ENCODE data around the gene SYNE2.
A peak's percentile ranks its signal among the peaks of the same experiment; 100 is the strongest.

SYNE2 gene

DNA sequence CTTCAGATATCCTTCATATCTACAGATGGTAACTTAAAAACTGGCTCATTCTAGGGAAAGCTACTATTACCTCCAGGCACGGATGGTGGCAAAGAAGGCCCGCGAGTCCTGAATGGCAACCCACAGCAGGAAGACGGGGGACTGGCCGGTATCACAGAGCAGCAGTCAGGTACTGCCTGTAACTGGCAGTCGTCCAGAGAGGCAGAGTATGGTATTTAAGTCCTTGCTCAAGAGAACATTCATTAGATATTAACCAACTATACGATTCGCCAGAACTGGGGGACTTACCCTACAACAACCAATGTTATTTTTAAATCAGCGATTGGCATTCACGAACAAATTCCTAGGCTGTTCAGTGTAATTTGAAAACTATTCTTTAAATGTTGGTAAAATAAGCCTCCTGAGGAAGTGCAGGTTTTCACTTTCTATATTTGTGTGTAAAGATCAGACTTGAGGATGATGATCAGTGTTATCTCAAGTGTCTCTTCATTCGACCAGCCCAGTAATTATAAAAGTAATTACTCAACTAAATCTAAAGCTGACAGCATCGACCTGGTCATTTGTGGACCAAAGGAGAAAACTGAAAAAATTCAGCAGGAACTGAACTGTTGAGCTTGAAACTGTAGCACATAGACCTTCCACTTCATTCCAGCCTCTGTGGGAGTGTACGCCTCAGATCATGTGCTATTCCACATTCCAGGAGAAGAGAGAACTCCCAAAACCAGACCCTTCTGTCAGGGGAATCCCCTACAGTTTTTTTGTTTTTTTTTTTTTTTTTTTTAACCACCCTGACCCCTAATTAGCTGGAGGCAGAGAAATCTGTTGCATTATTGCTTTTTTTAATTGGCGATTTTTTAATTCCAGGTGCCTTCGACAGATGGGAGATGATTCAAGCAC, 365.8 kb downstream of the SYNE2 start:
- Mint-ChIP-seq H3K4me3 (no peak overlapping the region), H3K27ac (no peak overlapping the region), H3K9me3 (no peaks in the 10 kb centered on the region), H3K27me3 (ENCODE audit: low read depth) (no peaks in the 10 kb centered on the region), H3K4me1 (ENCODE audit: low read depth) (no peaks in the 10 kb centered on the region), H3K36me3 (ENCODE audit: low read depth) (peaks cover 50% of the 10 kb centered on the region)

DNA sequence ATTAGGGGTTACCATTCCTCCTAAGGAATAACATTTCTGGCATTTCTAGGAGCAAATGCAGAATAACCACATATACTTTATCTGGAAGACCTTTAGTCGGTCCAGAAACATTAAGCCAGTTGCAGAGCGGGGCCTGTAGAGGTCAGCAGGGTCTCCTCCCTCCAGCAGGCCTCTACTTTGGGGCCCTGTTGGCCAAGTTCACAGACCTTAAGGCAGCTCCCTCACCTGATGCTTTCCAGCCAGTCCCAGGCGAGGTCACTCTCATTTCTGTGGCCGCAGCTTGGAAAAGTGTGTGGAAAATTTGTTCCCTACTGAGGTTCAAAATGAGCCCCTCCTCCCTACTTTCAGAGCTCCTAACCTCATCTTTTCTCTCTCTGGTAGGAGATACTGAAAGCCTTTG, 367.3 kb downstream of the SYNE2 start:
- Mint-ChIP-seq H3K27me3 (ENCODE audit: low read depth) (no peaks in the 10 kb centered on the region), H3K9me3 (no peaks in the 10 kb centered on the region), H3K36me3 (ENCODE audit: low read depth) (peaks cover 51% of the 10 kb centered on the region), H3K4me3 (no peak overlapping the region), H3K27ac (no peak overlapping the region), H3K4me1 (ENCODE audit: low read depth) (no peaks in the 10 kb centered on the region)

DNA sequence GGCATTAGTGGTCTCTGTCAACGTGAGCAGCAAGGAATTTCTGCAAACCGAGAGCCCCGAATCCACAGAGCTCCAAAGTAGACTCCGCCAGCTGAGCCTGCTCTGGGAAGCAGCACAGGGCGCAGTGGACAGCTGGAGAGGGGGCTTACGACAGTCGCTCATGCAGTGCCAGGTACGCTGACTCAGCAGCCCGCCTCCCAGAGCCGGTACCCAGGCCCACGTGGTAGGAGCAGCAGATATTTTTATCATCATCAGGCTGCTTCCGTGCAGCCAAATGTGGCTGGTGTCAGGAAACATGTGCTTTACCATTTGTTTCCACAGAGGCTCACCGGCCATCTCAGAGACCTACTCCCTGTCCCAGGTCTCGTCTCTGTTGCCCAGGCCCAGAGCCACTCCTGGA, 367.7 kb downstream of the SYNE2 start:
- H3K36me3 Mint-ChIP-seq (ENCODE audit: low read depth): peaks cover 50% of the 10 kb centered on the region
- H3K27ac Mint-ChIP-seq: no peak overlapping the region
- H3K4me1 Mint-ChIP-seq (ENCODE audit: low read depth): no peaks in the 10 kb centered on the region
- no peak overlapping the region for H3K4me3 Mint-ChIP-seq
- no peaks in the 10 kb centered on the region for H3K9me3 Mint-ChIP-seq
- no peaks in the 10 kb centered on the region for H3K27me3 Mint-ChIP-seq (ENCODE audit: low read depth)

DNA sequence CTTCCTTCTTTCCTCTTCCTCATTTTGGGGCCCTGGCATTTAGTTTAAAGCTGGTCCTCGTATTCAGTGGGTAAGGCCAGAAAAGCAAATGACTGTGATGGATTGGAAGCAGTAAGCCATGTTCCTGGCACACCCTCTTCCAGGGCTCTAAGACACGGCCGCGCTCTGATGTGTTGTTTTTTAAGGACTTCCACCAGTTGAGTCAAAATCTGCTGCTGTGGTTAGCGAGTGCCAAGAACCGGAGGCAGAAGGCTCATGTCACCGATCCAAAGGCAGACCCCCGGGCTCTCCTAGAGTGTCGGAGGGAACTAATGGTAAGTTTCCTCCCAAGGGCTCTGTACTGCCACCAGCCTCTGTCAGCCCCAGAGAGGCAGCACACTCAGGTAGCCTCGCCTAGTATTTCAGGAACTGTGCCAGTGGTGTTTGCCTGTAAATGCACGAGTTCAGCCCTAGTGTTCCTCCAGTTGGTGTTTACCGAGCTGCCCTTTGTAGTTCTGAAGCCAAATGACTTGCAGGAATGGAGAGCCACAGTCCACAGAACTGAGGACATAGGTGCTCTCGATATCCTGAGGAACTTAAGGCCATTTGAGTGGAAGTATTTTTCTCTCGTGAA, 368.7 kb downstream of the SYNE2 start:
- peaks cover 45% of the 10 kb centered on the region for H3K36me3 Mint-ChIP-seq (ENCODE audit: low read depth)
- no peaks in the 10 kb centered on the region for H3K4me1 Mint-ChIP-seq (ENCODE audit: low read depth)
- no peak overlapping the region for H3K27ac Mint-ChIP-seq
- no peaks in the 10 kb centered on the region for H3K9me3 Mint-ChIP-seq
- H3K27me3 Mint-ChIP-seq (ENCODE audit: low read depth): no peaks in the 10 kb centered on the region
- H3K4me3 Mint-ChIP-seq: no peak overlapping the region

DNA sequence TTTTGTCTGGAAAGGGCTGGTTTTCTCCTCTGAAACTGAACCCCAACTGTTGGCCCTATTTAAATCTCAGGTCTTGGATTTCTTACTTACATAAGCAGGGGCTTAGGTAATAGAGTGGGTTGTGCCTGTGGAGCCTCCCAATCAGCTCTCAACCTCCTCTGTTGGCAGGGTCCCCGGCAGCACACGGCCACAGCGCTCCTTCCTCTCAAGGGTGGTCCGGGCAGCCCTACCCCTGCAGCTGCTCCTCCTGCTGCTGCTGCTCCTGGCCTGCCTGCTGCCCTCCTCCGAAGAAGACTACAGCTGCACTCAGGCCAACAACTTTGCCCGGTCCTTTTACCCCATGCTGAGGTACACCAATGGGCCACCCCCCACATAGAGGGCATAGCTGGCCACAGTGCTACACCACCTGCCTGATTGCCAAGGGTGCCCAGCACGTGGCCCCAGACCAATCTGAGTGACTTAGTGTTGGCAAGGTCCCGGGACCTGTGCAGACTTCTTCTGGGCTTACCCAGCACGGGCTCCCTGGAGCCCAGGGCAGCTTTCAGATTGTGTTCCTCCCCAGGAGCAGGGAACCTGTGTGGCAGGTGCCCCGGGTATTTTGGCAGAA, 372.4 kb downstream of the SYNE2 start:
- peaks cover 44% of the 10 kb centered on the region for H3K36me3 Mint-ChIP-seq (ENCODE audit: low read depth)
- no peaks in the 10 kb centered on the region for H3K27me3 Mint-ChIP-seq (ENCODE audit: low read depth)
- H3K9me3 Mint-ChIP-seq: no peaks in the 10 kb centered on the region
- H3K4me3 Mint-ChIP-seq: no peak overlapping the region
- H3K4me1 Mint-ChIP-seq (ENCODE audit: low read depth): no peaks in the 10 kb centered on the region
- H3K27ac Mint-ChIP-seq: no peak overlapping the region

DNA sequence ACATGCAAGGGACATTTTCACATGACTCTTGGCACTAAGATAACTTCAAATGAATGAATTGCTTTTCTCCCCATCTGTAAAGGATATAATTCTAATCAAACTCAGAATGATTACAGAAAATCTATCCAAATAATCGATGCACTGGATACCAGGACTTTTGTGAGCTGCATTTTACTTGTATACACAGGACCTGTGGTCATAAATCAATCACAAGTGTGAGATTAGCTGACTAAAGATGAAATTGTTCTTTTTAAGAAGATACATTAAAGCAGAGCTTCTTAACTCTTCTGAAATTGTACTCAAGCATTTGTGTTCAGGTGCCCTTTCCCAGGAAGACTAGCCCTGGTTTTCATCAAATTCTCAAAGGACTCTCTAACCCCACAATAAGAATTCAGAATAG, 375.1 kb downstream of the SYNE2 start:
- Mint-ChIP-seq H3K9me3 (no peaks in the 10 kb centered on the region), H3K36me3 (ENCODE audit: low read depth) (peaks cover 38% of the 10 kb centered on the region), H3K27me3 (ENCODE audit: low read depth) (no peaks in the 10 kb centered on the region), H3K4me1 (ENCODE audit: low read depth) (peaks cover 8% of the 10 kb centered on the region), H3K27ac (no peak overlapping the region), H3K4me3 (no peak overlapping the region)

DNA sequence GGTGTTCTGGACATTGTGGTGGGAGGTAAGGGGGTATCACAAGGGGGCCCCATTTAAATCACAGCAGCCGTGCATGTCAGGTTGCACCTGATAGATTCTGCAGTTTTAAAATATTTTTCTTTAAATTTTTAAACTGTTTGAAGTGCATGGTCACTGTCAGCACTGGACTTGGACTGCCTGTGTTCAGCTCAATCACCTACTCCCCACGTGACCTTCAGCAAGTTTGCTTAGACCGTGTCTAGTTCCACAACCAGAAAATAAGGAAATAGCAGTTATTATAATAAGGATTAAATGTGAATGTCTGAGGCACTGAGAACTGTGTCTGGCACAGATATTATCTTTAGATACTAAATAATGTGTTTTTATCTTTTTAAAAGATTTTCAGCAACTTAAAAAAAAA, 376.7 kb downstream of the SYNE2 start:
- peaks cover 31% of the 10 kb centered on the region for H3K36me3 Mint-ChIP-seq (ENCODE audit: low read depth)

DNA sequence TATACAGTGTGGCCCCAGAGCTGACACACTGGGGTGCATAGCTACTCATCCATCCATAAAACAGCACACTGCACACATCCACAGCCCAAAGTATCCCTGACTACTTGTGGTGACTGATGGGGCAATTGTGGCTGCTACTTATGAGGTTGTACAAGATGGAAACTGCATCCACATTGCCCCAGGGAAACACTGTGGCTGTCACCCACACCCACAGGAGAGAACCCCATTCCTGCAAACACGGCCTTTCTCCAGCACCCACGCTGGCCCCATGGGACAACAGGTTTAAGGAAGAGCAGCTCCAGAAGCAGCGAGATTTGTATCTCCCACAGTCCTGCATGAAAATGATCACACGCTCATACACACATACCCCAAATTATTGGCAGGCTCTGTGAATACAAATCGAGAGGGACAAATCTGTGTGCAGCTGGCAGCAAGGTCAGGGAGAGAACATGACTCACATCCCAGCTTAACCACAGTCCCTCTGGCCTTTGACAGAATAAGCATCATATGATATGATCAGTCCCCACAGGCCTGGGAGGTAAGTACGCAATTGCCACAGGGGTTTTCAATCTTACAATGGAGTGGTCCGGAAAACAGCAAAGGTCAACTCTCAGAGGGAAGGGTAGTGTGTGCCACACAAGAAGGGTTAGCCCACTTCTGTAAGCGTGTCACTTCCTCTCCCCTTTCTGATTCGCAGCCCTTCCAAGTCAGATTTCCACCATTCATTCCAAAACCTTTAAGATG, 379.5 kb downstream of the SYNE2 start:
- no peaks in the 10 kb centered on the region for H3K9me3 Mint-ChIP-seq
- H3K27me3 Mint-ChIP-seq (ENCODE audit: low read depth): peaks cover under 1% of the 10 kb centered on the region
- H3K4me1 Mint-ChIP-seq (ENCODE audit: low read depth): peaks cover 8% of the 10 kb centered on the region
- H3K36me3 Mint-ChIP-seq (ENCODE audit: low read depth): peaks cover 25% of the 10 kb centered on the region
- H3K27ac Mint-ChIP-seq: no peak overlapping the region
- no peak overlapping the region for H3K4me3 Mint-ChIP-seq

More for the DNA sequence above, 376.7 kb downstream of the SYNE2 start:
- H3K4me3 Mint-ChIP-seq: no peak overlapping the region
- H3K27me3 Mint-ChIP-seq (ENCODE audit: low read depth): no peaks in the 10 kb centered on the region
- no peaks in the 10 kb centered on the region for H3K9me3 Mint-ChIP-seq
- peaks cover 8% of the 10 kb centered on the region for H3K4me1 Mint-ChIP-seq (ENCODE audit: low read depth)
- H3K27ac Mint-ChIP-seq: no peak overlapping the region

DNA sequence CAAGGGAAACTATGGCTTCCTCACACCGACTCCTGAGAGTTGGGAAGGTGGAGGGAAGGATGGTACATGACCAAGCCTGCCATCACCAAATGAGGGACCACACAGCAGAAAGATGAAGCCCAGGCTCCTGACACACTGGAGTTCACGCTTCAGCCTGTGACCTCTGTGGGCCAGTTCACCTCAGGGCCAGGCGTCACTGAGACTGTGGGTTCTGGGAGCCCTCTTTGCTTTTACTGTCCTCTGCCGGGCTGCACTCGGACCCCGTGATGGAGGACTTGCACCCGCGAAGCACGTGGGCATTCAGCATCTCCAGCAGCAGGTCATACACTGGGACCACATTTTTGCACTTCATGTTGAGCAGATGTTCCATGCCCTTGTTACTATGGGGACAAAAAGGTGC, 380.1 kb downstream of the SYNE2 start:
- no peaks in the 10 kb centered on the region for H3K9me3 Mint-ChIP-seq
- peaks cover 20% of the 10 kb centered on the region for H3K36me3 Mint-ChIP-seq (ENCODE audit: low read depth)
- H3K27ac Mint-ChIP-seq: no peak overlapping the region
- peaks cover 3% of the 10 kb centered on the region for H3K27me3 Mint-ChIP-seq (ENCODE audit: low read depth)
- H3K4me1 Mint-ChIP-seq (ENCODE audit: low read depth): peaks cover 8% of the 10 kb centered on the region
- H3K4me3 Mint-ChIP-seq: no peak overlapping the region

DNA sequence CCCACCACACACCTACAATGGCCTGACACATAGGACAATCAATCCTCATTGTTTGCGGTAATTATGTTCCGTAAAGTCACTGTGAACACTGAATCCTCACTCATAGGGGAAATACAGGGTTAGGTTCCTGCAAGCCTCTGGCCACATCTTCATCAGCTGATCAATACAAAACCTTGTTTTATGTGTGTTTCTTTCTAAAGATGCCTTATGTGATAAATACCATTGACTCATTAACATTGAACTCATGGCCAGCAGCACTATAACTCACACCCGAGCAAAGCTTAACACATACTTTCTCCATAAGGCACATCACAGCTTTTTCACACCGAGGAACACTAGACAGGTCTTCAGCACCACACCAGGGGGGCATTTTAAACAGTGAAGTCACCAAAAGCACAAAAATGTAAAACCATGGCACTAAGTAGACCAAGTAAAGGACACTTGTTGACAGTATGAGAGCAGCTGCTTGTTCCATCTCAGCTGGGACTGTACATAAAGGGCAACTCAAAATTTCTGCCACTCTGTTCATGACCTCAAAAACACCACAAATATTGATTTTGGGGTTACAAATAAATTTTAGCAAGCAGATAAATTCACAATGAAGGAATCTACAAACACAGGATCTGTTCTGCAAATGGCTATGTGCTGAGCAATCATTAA, 380.9 kb downstream of the SYNE2 start:
- Mint-ChIP-seq H3K27me3 (ENCODE audit: low read depth) (peaks cover 11% of the 10 kb centered on the region), H3K9me3 (no peaks in the 10 kb centered on the region), H3K36me3 (ENCODE audit: low read depth) (peaks cover 13% of the 10 kb centered on the region), H3K27ac (peak overlapping the region; percentile 37), H3K4me3 (no peak overlapping the region), H3K4me1 (ENCODE audit: low read depth) (peaks cover 8% of the 10 kb centered on the region)

DNA sequence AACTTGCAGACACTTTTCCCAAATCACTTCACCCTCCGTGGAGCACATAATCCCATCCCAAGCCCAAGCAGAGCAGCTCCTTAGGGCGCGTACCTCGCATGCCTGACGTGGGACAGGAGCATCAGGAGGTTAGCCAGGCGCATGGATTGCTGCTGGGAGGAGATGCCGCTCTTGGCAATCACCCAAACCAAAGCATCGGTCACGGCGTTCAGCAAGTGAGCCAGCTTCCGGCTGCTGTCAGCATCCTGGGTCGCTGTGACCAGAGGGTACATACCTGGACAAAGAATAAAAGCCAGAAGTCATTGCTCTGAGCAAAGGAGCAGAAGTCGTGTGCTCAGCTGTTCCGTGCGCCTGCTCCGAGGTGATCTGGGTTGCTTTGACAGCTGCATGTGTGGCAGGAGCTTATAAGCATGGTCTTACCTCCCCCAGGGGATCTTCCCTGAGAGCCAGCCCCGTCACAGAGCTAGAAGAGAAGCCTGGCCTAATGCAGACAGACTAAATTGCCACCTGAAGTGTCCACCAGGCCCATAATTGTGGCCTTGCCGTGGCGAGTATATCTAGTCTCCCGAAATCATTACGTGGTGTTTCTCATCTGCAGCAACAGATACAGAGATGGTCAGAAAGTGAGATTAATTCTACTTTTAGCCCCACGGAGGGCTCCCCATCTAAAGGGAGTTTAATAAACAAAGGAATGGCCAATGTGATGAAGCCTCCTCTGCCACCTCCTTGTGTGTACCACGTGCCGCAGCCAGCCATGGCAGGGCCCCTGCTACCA, 382.3 kb downstream of the SYNE2 start:
- no peak overlapping the region for H3K4me3 Mint-ChIP-seq
- H3K9me3 Mint-ChIP-seq: no peaks in the 10 kb centered on the region
- peaks cover 8% of the 10 kb centered on the region for H3K4me1 Mint-ChIP-seq (ENCODE audit: low read depth)
- H3K27me3 Mint-ChIP-seq (ENCODE audit: low read depth): peaks cover 13% of the 10 kb centered on the region
- H3K27ac Mint-ChIP-seq: no peak overlapping the region
- peaks cover 8% of the 10 kb centered on the region for H3K36me3 Mint-ChIP-seq (ENCODE audit: low read depth)

DNA sequence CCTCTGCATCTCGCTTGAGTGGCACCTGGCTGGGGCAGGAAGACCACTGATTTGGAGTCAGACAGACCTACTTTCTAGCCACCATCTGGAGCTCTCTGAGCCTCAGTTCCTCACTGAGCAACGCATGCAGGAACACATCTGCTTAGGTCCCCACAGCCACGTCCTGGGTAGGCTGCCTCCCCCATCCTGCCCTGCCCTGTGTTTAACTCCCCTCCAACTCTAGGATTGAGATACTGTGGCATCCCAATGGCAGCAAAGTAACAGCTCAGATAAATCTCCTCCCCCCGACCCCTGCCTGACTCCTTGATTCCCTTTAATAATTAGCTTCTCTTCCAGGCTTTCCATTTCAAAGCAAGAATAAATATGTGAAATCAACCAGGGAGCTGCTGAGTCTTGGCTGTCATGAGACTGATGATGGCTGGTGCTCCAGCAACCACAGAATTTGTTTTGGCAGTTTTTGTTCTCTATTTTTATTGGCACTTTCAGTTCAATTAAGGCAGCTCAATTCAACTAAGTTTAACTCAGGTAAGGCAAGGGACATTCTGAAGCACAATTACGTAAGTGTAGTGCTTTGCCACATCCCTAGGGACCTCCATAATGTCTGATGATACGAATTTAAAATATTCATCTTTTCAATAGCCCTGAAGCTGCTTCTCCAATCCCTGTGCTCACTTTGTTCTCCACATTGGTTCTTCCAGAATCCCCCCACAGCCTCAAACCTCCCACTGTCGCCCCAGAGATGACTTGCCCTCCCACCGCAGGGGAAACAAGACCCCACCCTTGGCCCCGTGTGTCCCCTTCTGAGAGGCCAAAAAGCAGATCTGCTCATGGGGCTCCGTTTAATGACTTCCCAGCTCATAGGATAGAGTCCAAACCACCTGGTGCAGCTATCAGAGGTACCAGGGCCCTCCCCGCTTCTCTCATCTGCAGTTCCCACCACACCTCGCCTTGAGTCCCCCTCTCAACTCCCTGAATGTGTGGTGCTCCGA, 383.1 kb downstream of the SYNE2 start:
- Mint-ChIP-seq H3K27ac (no peak overlapping the region), H3K4me1 (ENCODE audit: low read depth) (peaks cover 8% of the 10 kb centered on the region), H3K36me3 (ENCODE audit: low read depth) (peaks cover 8% of the 10 kb centered on the region), H3K4me3 (no peak overlapping the region), H3K27me3 (ENCODE audit: low read depth) (peaks cover 13% of the 10 kb centered on the region), H3K9me3 (no peaks in the 10 kb centered on the region)

DNA sequence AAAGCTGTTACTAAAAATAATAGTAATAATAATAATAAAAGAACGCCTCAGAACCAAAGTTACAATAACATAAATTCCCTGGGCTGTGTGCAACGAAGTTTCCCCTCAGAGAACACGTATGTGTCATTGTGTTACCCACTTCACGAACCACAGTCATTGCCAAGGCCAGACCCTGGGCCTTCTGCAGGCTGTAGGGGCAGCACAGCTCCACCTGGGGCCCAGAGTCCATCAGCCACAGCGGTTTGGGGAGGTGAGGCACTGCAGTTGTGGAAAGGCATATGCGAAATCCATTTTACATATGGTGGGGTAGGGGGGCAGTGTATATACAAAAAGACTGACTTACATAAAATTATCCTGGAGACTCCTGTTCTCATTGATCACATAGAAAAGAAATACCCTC, 385.2 kb downstream of the SYNE2 start:
- Mint-ChIP-seq H3K27ac (no peak overlapping the region), H3K27me3 (ENCODE audit: low read depth) (peaks cover 20% of the 10 kb centered on the region), H3K4me1 (ENCODE audit: low read depth) (no peaks in the 10 kb centered on the region), H3K36me3 (ENCODE audit: low read depth) (no peaks in the 10 kb centered on the region), H3K9me3 (no peaks in the 10 kb centered on the region), H3K4me3 (no peak overlapping the region)
